ENCODE data around the gene ENTPD3. TPM values are rescaled to one million over a fixed set of nuclear protein-coding genes. Genes with fewer than 3 reads are reported as not detected.

The ENTPD3 gene
- total RNA-seq, 2 experiments from 2014 or later = not detected

DNA sequence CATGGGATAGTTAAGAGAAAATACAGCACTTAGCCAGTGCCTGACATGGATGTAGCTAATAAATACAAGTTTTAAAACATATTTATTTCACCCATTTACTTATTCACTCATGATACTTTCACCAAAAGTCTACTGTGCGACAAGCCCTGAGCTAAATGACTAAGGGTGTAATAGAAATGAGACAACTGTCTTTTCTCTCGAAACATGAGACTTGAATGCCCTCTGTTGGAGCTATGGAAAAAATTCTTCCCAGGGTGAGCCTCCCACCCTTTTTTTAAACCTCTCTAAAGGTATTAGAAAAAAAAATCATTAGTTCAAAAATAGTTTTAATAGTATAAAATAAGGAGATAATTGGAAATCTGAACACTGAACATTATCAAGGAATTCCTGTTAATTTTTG is 45.8 kb downstream of the ENTPD3 start:
- H2AFZ ChIP-seq (ENCODE audit: low read length) = no peak overlapping the region

GRCh38 chr3:40437889-40438288 is 50.9 kb downstream of the ENTPD3 start:
- Histone ChIP-seq H3K9me3 (ENCODE audit: low read length) (no peaks in the 10 kb centered on the region), H2AFZ (ENCODE audit: low read length) (no peak overlapping the region), H3K9me2 (ENCODE audit: insufficient read depth, low read length) (no peaks in the 10 kb centered on the region), H3K79me2 (ENCODE audit: insufficient read depth, low read depth, low read length) (no peaks in the 10 kb centered on the region), H3K27ac (ENCODE audit: low read depth, low read length, poor library complexity, severe bottlenecking) (no peak overlapping the region), H3K4me3 (ENCODE audit: low read depth, low read length, poor library complexity, severe bottlenecking) (no peak overlapping the region), H3K4me2 (ENCODE audit: low read length) (no peak overlapping the region), H4K20me1 (ENCODE audit: insufficient read depth, low read length) (no peaks in the 10 kb centered on the region), H3K4me1 (ENCODE audit: insufficient read depth, low read length, poor library complexity, severe bottlenecking) (no peaks in the 10 kb centered on the region), H3K36me3 (ENCODE audit: insufficient read depth, low read length) (no peaks in the 10 kb centered on the region)
- CTCF ChIA-PET (ENCODE audit: unreplicated experiment) = no interaction called here
- POLR2A ChIA-PET = no interaction called here
- BruUV-seq (replicated peaks) = no TSS peak
- intact Hi-C loops (cut with micrococcal nuclease; ENCODE audit: unreplicated experiment) = no loop called here
- no peak for TF ChIP-seq EZH2phosphoT487 (IDR thresholded peaks at IDR 0.05; ENCODE audit: borderline replicate concordance, low read depth, low read length)
- TF ChIP-seq, protein P1, sequence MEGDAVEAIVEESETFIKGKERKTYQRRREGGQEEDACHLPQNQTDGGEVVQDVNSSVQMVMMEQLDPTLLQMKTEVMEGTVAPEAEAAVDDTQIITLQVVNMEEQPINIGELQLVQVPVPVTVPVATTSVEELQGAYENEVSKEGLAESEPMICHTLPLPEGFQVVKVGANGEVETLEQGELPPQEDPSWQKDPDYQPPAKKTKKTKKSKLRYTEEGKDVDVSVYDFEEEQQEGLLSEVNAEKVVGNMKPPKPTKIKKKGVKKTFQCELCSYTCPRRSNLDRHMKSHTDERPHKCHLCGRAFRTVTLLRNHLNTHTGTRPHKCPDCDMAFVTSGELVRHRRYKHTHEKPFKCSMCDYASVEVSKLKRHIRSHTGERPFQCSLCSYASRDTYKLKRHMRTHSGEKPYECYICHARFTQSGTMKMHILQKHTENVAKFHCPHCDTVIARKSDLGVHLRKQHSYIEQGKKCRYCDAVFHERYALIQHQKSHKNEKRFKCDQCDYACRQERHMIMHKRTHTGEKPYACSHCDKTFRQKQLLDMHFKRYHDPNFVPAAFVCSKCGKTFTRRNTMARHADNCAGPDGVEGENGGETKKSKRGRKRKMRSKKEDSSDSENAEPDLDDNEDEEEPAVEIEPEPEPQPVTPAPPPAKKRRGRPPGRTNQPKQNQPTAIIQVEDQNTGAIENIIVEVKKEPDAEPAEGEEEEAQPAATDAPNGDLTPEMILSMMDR (conservative IDR thresholded peaks at IDR 0.05; ENCODE audit: low read length) = no peak
- DNase-seq (ENCODE audit: low spot score) = no peak

More for the DNA sequence above, 45.8 kb downstream of the ENTPD3 start:
- no peak overlapping the region for H3K27ac ChIP-seq (ENCODE audit: low read depth, low read length, poor library complexity, severe bottlenecking)
- H3K4me3 ChIP-seq (ENCODE audit: low read depth, low read length, poor library complexity, severe bottlenecking) = no peak overlapping the region
- no peaks in the 10 kb centered on the region for H3K79me2 ChIP-seq (ENCODE audit: insufficient read depth, low read depth, low read length)
- no peaks in the 10 kb centered on the region for H3K9me2 ChIP-seq (ENCODE audit: insufficient read depth, low read length)
- no peak overlapping the region for H3K4me2 ChIP-seq (ENCODE audit: low read length)
- intact Hi-C loops (cut with micrococcal nuclease; ENCODE audit: unreplicated experiment) = no loop called here
- ChIA-PET POLR2A (interaction anchor here (0.5 to 0.8 kb wide), 2 partner anchors 19 to 26 kb away, joined by 3 read pairs; no protein-coding TSS in a partner anchor), CTCF (ENCODE audit: unreplicated experiment) (no interaction called here)
- H4K20me1 ChIP-seq (ENCODE audit: insufficient read depth, low read length) = no peaks in the 10 kb centered on the region
- no peak for TF ChIP-seq EZH2phosphoT487 (IDR thresholded peaks at IDR 0.05; ENCODE audit: borderline replicate concordance, low read depth, low read length)
- TF ChIP-seq, protein P1 (conservative IDR thresholded peaks at IDR 0.05; ENCODE audit: low read length) = no peak
- no peaks in the 10 kb centered on the region for H3K36me3 ChIP-seq (ENCODE audit: insufficient read depth, low read length)
- no TSS peak for BruUV-seq (replicated peaks)
- no peaks in the 10 kb centered on the region for H3K9me3 ChIP-seq (ENCODE audit: low read length)
- no peak for DNase-seq (ENCODE audit: low spot score)
- no peaks in the 10 kb centered on the region for H3K4me1 ChIP-seq (ENCODE audit: insufficient read depth, low read length, poor library complexity, severe bottlenecking)

- no peak for TF ChIP-seq EZH2phosphoT487 (IDR thresholded peaks at IDR 0.05; ENCODE audit: borderline replicate concordance, low read depth, low read length)
- TF ChIP-seq, protein P1 (conservative IDR thresholded peaks at IDR 0.05; ENCODE audit: low read length) = no peak
- intact Hi-C loops (cut with micrococcal nuclease; ENCODE audit: unreplicated experiment) = no loop called here
- BruUV-seq (replicated peaks) = no TSS peak
- Histone ChIP-seq H3K9me3 (ENCODE audit: low read length) (no peaks in the 10 kb centered on the region), H4K20me1 (ENCODE audit: insufficient read depth, low read length) (no peaks in the 10 kb centered on the region), H3K4me3 (ENCODE audit: low read depth, low read length, poor library complexity, severe bottlenecking) (no peak overlapping the region), H3K79me2 (ENCODE audit: insufficient read depth, low read depth, low read length) (no peaks in the 10 kb centered on the region), H3K4me2 (ENCODE audit: low read length) (no peak overlapping the region), H3K4me1 (ENCODE audit: insufficient read depth, low read length, poor library complexity, severe bottlenecking) (no peaks in the 10 kb centered on the region), H2AFZ (ENCODE audit: low read length) (no peak overlapping the region), H3K9me2 (ENCODE audit: insufficient read depth, low read length) (no peaks in the 10 kb centered on the region), H3K27ac (ENCODE audit: low read depth, low read length, poor library complexity, severe bottlenecking) (no peak overlapping the region), H3K36me3 (ENCODE audit: insufficient read depth, low read length) (no peaks in the 10 kb centered on the region)
- ChIA-PET CTCF (ENCODE audit: unreplicated experiment) (no interaction called here), POLR2A (no interaction called here)
- no peak for DNase-seq (ENCODE audit: low spot score)
These were observed 58.1 kb downstream of the ENTPD3 start for GRCh38 chr3:40445062-40445461.

All from OCI-LY7 (cell line).